ENCODE results near the gene CLIP3.

Gene CLIP3

DNA sequence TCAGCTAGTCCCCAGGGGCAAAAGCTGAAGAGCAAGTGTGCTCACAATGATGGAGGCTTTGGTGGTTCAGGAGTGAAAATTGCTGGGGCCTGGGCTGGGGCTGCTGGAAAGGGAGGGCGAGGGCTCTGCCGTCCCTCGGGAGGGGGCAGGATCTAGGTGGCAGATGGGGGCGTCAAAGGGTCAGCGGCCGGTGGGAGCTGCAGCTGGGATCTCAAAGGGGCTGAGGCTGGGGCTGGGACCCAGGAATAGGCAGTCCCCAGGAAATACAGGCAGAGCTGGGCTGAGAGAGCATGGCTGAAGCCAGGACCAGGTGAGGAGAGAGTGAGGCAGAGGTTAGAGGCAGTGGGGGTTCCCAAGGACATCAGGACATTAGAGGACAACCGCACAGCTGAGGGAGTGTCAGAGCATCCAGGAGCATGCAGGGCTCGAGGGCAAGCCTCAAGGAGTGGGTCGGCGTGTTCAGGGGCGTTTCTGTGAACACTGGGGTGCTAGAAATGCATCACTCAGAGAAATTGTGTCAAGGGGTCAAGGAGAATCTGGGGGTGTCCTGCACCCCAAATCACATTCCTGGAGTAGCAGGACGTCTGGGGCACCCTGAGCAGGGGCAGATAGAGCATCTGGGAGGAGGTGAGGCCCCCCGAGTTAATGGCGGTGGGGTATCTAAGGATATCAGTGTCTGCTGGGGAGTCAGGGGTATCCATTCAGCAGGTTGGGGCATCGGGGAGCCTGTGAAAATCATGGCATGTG lies 22.9 kb downstream of the CLIP3 start:
- H2AFZ ChIP-seq (ENCODE audit: low read length) = no peak overlapping the region
- H3K9ac ChIP-seq (ENCODE audit: low read length) = no peak overlapping the region
- H3K4me1 ChIP-seq (ENCODE audit: low read length) = peaks cover 1% of the 10 kb centered on the region
- no peaks in the 10 kb centered on the region for H3K9me3 ChIP-seq (replicated peaks; ENCODE audit: insufficient read depth, low read length)
- no peak overlapping the region for H3K4me3 ChIP-seq (ENCODE audit: low read length)
- no peaks in the 10 kb centered on the region for H4K20me1 ChIP-seq (ENCODE audit: insufficient read depth, low read length)
- peaks cover 12% of the 10 kb centered on the region for H3K79me2 ChIP-seq (ENCODE audit: low read length)
- no peak for TF ChIP-seq EZH2phosphoT487 (IDR thresholded peaks at IDR 0.05; ENCODE audit: low read length)
- peak overlapping the region; percentile 29; the same call in 1 of the 2 replicates for H3K4me2 ChIP-seq (ENCODE audit: low read depth, low read length)
- H3K36me3 ChIP-seq (replicated peaks; ENCODE audit: insufficient read depth, low read length) = no peaks in the 10 kb centered on the region
- no peak for DNase-seq
- no peaks in the 10 kb centered on the region for H3F3A ChIP-seq (ENCODE audit: insufficient read depth, low read length)
- H3K27me3 ChIP-seq (replicated peaks; ENCODE audit: insufficient read depth, low read length) = no peaks in the 10 kb centered on the region
- H3K9me2 ChIP-seq (replicated peaks; ENCODE audit: insufficient read depth, low read length) = no peaks in the 10 kb centered on the region
- H3K27ac ChIP-seq (ENCODE audit: low read length) = no peak overlapping the region

DNA sequence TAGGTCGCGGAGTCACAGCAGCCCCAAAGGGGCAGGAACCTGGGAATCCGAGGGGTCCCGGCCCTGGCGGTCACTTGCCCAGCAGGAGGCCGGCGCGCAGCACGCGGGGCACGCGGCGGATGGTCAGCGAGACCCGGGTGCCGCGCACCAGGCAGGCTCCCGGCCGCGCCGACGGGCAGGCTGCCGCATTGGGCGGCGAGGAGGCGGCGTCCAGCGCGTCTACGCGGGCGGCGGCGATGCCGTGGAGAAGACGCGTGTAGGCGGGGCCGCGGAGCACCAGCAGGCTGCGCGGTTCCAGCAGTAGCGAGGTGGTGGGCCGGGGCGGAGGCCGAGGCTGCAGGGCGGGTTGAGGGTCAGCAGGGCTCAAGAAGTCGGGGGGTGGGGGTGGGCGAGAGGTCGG lies 23.5 kb downstream of the CLIP3 start:
- H3K79me2 ChIP-seq (ENCODE audit: low read length) = peaks cover 9% of the 10 kb centered on the region
- H3K36me3 ChIP-seq (replicated peaks; ENCODE audit: insufficient read depth, low read length) = no peaks in the 10 kb centered on the region
- no peak overlapping the region for H3K27ac ChIP-seq (ENCODE audit: low read length)
- H3K4me2 ChIP-seq (ENCODE audit: low read depth, low read length) = peak overlapping the region; percentile 29; the same call in 1 of the 2 replicates
- no peaks in the 10 kb centered on the region for H3K4me1 ChIP-seq (ENCODE audit: low read length)
- no peak overlapping the region for H2AFZ ChIP-seq (ENCODE audit: low read length)
- no peak overlapping the region for H3K4me3 ChIP-seq (ENCODE audit: low read length)
- H4K20me1 ChIP-seq (ENCODE audit: insufficient read depth, low read length) = no peaks in the 10 kb centered on the region
- peak; percentile 31 for DNase-seq
- H3K27me3 ChIP-seq (replicated peaks; ENCODE audit: insufficient read depth, low read length) = no peaks in the 10 kb centered on the region
- no peaks in the 10 kb centered on the region for H3K9me2 ChIP-seq (replicated peaks; ENCODE audit: insufficient read depth, low read length)
- no peaks in the 10 kb centered on the region for H3K9me3 ChIP-seq (replicated peaks; ENCODE audit: insufficient read depth, low read length)
- H3K9ac ChIP-seq (ENCODE audit: low read length) = no peak overlapping the region
- no peak for TF ChIP-seq EZH2phosphoT487 (IDR thresholded peaks at IDR 0.05; ENCODE audit: low read length)
- TF ChIP-seq, protein P1, sequence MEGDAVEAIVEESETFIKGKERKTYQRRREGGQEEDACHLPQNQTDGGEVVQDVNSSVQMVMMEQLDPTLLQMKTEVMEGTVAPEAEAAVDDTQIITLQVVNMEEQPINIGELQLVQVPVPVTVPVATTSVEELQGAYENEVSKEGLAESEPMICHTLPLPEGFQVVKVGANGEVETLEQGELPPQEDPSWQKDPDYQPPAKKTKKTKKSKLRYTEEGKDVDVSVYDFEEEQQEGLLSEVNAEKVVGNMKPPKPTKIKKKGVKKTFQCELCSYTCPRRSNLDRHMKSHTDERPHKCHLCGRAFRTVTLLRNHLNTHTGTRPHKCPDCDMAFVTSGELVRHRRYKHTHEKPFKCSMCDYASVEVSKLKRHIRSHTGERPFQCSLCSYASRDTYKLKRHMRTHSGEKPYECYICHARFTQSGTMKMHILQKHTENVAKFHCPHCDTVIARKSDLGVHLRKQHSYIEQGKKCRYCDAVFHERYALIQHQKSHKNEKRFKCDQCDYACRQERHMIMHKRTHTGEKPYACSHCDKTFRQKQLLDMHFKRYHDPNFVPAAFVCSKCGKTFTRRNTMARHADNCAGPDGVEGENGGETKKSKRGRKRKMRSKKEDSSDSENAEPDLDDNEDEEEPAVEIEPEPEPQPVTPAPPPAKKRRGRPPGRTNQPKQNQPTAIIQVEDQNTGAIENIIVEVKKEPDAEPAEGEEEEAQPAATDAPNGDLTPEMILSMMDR (IDR thresholded peaks at IDR 0.05; ENCODE audit: low read length) = no peak
- no peaks in the 10 kb centered on the region for H3F3A ChIP-seq (ENCODE audit: insufficient read depth, low read length)

DNA sequence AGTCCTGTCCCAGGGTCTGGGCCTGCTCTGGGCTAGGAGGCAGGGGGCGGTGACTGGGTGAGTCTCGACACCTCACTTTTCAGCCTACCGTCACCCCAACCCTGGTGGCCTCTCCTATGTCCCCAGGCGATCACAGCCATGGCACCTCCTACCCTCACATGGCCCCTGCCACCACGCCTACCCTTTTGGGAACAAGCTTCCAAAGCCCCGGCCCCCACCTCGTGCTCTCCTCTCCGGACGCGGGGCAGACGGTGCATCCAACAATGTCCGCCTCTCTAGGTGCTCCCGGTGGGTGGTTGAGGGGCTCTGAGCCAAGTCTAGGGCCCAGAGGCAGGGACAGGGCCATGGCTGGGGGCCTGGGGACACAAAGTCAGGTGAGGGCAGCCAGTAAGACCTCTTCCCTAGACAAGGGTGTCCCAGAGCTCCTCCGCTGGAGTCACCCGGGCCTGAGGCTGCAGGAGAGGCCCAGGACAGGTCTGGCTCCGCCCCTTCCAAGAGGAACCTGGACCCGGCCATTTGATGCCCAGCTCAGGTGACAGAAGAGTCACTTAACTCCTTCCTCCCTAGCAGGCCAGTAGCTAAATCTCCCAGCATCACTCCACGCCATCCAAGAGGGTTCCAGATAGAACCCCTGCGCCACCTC lies 24.2 kb downstream of the CLIP3 start, which contains the start of gene SYNE4:
TSS of gene SYNE4 (minus strand) at position 478 of the 643 bp plus-strand sequence. CDS start at position 346, 132 bp downstream.
- H3K79me2 ChIP-seq (ENCODE audit: low read length) = peaks cover 4% of the 10 kb centered on the region
- no peaks in the 10 kb centered on the region for H3K4me1 ChIP-seq (ENCODE audit: low read length)
- TF ChIP-seq EZH2phosphoT487 (IDR thresholded peaks at IDR 0.05; ENCODE audit: low read length) = no peak
- no peak for TF ChIP-seq EZH2 (optimal IDR thresholded peaks at IDR 0.05; ENCODE audit: low read depth, low read length)
- TF ChIP-seq, protein P1 (IDR thresholded peaks at IDR 0.05; ENCODE audit: low read length) = no peak
- no peaks in the 10 kb centered on the region for H3K9me2 ChIP-seq (replicated peaks; ENCODE audit: insufficient read depth, low read length)
- no peak within 1 kb of the TSS for H3K9ac ChIP-seq (ENCODE audit: low read length)
- no peak for DNase-seq
- H2AFZ ChIP-seq (ENCODE audit: low read length) = no peak within 1 kb of the TSS
- H3K36me3 ChIP-seq (replicated peaks; ENCODE audit: insufficient read depth, low read length) = no peaks in the 10 kb centered on the region
- no peak within 1 kb of the TSS for H3K4me3 ChIP-seq (ENCODE audit: low read length)
- no peak within 1 kb of the TSS for H3K27ac ChIP-seq (ENCODE audit: low read length)
- H3K9me3 ChIP-seq (replicated peaks; ENCODE audit: insufficient read depth, low read length) = no peaks in the 10 kb centered on the region
- no peaks in the 10 kb centered on the region for H4K20me1 ChIP-seq (ENCODE audit: insufficient read depth, low read length)
- H3K27me3 ChIP-seq (replicated peaks; ENCODE audit: insufficient read depth, low read length) = no peaks in the 10 kb centered on the region
- no peaks in the 10 kb centered on the region for H3F3A ChIP-seq (ENCODE audit: insufficient read depth, low read length)
- H3K4me2 ChIP-seq (ENCODE audit: low read depth, low read length) = peak within 1 kb of the TSS; percentile 29; the same call in 1 of the 2 replicates

DNA sequence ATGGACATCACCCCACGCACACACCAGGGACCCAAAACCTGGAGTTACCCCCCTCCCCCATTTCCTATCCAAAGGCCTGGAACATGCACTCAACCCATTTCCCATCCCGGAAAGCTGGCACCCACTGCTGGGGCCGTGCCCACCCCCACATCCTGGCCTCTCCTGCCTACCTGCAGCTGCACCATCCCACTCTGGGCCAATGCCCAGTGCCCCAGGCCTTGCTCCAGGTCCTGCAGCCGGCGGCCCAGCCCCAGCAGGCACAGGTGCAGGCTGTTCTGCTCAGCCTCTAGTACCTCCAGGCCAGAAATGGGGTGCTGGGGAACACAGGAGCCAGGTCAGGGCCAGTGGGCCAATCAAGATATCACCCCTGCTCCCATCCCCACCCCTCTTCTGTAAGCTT lies 25.7 kb downstream of the CLIP3 start:
- H3K4me1 ChIP-seq (ENCODE audit: low read length) = no peaks in the 10 kb centered on the region
- no peak overlapping the region for H3K4me3 ChIP-seq (ENCODE audit: low read length)
- no peak overlapping the region for H3K27ac ChIP-seq (ENCODE audit: low read length)
- H3K9ac ChIP-seq (ENCODE audit: low read length) = no peak overlapping the region
- no peaks in the 10 kb centered on the region for H3K27me3 ChIP-seq (replicated peaks; ENCODE audit: insufficient read depth, low read length)
- no peaks in the 10 kb centered on the region for H3K9me2 ChIP-seq (replicated peaks; ENCODE audit: insufficient read depth, low read length)
- TF ChIP-seq EZH2phosphoT487 (IDR thresholded peaks at IDR 0.05; ENCODE audit: low read length) (no peak), EZH2 (optimal IDR thresholded peaks at IDR 0.05; ENCODE audit: low read depth, low read length) (no peak)
- TF ChIP-seq, protein P1 (IDR thresholded peaks at IDR 0.05; ENCODE audit: low read length) = no peak
- no peaks in the 10 kb centered on the region for H3F3A ChIP-seq (ENCODE audit: insufficient read depth, low read length)
- no peak overlapping the region for H3K4me2 ChIP-seq (ENCODE audit: low read depth, low read length)
- no peaks in the 10 kb centered on the region for H3K79me2 ChIP-seq (ENCODE audit: low read length)
- no peak overlapping the region for H2AFZ ChIP-seq (ENCODE audit: low read length)
- no peaks in the 10 kb centered on the region for H3K9me3 ChIP-seq (replicated peaks; ENCODE audit: insufficient read depth, low read length)
- H4K20me1 ChIP-seq (ENCODE audit: insufficient read depth, low read length) = no peaks in the 10 kb centered on the region
- no peaks in the 10 kb centered on the region for H3K36me3 ChIP-seq (replicated peaks; ENCODE audit: insufficient read depth, low read length)
- no peak for DNase-seq
